GM18907 (cell line): ENCODE data around the gene SIL1.
A peak's percentile ranks its signal among the peaks of the same experiment; 100 is the strongest.
"Not testable (repeated sequence)": the region's sequence is repeated elsewhere in the genome, so short reads cannot be mapped to it uniquely, and the experiment has no call there.

Experiments used
- ATAC-seq: cut with Tn5 transposase; IDR thresholded peaks from one replicate; pipeline ENCODE4 v1.9.1; 2021; ENCODE audit warnings: mild to moderate bottlenecking, moderate library complexity; ENCODE audit not compliant: unreplicated experiment

The SIL1 gene

GRCh38 chr5:139113892-139114291 is 84.3 kb downstream of the SIL1 start:
- ATAC-seq: no peak

GRCh38 chr5:139112362-139112761 is 85.8 kb downstream of the SIL1 start:
- ATAC-seq: not testable (repeated sequence)

- no peak for ATAC-seq
These were observed 87.5 kb downstream of the SIL1 start for GRCh38 chr5:139110526-139111168.

GRCh38 chr5:139108063-139108824 is 89.9 kb downstream of the SIL1 start:
- ATAC-seq: no peak

- no peak for ATAC-seq
These were observed 92.5 kb downstream of the SIL1 start for GRCh38 chr5:139105621-139106071.

DNA sequence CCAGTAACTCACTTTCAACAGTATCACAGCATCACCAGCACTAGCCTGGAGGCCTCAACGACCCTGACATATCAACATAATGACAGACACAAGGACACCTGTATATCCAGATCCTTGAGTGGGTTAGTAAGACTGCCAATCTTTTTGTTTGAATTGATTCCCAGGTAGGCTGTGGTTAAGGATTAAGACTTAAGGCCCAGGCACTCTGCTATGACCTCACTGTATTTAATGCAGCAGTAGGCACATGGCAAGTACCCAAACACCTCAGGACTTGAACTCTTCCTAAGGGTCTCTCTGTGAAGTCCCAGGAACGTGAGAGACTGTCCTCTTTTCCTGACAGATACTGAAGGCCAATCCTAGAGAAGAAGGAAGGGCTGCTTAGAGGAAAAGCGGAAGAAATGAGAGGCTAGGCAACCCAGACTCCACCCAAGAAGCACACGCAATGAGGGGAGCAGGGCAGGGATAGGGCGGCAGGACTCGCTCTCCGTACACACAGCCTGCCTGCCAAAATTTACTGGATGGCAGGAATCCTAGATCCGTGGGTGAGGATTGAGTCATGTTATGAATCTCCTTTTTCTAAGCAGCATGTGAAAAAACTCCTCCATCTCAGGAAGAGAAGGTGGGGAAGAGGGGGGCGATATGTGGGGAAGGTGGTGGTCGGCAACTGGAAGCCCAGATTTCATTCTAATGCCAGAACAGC is 93.4 kb downstream of the SIL1 start:
- ATAC-seq: no peak

DNA sequence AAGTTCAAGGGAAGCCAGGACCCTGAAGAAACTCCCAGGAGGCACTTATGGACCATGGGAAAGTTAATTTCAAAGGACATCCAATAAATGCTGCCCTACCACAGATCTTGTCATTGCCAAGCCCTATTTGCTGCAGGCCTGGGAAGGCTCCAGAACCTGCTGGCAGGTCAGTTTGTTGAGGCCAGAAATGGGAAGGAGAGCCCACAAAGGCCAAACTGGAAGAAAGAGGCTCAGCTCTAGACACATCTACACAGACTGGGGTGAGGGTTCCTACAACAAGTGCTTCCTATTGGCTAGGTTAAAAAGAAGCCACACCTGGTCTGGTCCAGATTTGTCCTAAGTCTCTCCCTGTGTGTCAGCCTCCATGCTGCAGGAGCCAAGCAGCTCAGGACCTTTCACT is 94.4 kb downstream of the SIL1 start:
- no peak for ATAC-seq

DNA sequence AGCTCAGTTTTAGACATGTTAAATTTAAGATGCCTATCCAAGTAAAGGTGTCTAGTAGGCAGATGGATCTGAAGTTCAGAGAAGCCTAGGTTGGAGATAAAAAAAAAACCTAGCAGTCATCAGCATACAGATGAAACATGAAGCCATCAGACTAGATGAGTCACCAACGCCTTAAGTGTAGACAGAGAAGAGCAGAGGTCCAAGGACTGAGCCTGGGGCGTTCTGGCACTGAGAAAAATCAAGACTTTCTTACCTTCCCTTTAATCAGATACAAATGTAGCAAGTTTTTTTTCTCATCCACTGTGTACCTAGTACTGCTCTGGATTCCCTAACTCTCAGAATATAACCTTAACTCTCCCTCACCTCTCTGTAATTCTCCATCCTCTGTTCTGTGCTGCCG is 97.3 kb downstream of the SIL1 start:
- ATAC-seq: no peak

DNA sequence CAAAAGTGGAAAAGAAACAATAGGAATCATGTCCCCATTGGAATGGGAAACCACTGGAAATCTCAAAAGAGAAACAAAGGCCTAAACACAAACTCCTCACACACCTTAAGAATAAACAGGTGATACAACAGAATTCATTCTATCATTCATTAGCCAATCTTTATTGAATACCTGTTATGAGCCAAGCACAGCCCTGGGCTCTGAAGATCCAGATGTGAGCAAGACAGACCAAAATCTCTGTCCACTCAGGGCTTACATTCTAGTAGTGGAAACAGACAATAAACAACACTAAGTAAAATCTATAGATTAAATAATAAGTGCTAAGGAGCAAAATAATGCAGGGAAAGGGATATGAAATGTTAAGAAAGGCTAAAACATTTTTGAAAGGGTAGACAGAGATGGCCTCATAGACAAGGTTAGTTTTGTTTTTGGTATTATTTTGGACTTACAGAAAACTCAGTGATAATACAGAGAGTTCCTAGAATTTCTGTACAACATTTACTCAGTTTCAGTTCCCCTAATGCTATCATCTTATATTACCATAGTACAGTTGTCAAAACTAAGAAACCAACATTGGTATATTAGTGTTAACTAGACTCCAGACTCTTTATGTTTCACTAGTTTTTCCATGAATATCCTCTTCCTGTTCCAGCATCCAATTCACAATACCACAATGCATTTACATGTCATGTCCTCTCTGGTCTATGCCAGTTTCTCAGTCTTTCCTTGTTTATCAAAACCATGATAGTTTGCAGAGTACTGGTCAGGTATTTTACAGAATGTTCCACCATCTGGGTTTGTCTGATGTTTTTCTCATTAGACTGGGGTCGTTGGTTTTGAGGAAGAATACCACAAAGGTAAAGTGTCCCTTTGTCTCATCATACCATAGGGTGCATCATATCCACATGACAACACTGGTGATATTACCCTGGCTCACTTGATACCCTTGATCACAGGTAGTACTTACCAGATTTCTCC is 103.7 kb downstream of the SIL1 start:
- peak; percentile 91 for ATAC-seq

- ATAC-seq: no peak
These were observed 105.3 kb downstream of the SIL1 start for GRCh38 chr5:139092741-139093343.

GRCh38 chr5:139091439-139092156 is 106.6 kb downstream of the SIL1 start:
- ATAC-seq: no peak

DNA sequence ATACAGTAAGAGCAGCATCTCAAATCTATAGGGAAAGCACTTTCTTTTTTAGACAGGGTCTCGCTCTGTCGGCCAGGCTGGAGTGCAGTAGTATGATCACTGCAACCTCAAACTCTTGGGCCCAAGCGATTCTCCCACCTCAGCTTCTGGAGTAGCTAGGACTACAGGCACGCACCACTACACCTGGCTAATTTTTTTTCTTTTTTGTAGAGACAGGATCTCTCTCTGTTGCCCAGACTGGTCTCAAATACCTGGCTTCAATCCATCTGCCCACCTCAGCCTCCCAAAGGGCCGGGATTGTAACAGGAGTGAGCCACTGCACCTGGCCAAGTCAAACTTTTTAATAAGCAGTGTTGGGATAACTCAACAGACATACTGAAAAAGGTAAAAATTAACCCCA is 107.6 kb downstream of the SIL1 start:
- ATAC-seq: no peak

DNA sequence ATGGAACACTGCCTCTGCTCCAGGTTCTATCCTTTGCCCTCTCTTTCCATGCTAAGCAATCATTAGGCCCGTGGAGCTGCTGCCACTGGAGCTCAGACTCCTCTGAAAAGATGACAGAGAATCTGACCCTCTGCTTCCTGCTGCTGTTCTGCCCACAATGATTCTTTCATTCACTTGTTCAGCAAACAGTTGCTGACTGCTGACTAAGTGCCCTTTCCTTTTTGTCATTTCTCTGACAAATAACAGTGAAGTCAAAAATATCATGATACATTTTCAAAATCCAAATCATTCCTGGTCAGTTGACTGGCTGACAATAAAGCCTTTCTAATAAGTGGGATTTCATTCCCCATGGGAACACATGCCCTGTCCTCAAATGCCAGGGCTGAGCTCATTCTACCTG is 110.1 kb downstream of the SIL1 start:
- ATAC-seq: no peak

GRCh38 chr5:139082813-139083498 is 115.2 kb downstream of the SIL1 start:
- ATAC-seq: no peak

GRCh38 chr5:139079991-139080610 is 118.1 kb downstream of the SIL1 start:
- ATAC-seq: no peak

DNA sequence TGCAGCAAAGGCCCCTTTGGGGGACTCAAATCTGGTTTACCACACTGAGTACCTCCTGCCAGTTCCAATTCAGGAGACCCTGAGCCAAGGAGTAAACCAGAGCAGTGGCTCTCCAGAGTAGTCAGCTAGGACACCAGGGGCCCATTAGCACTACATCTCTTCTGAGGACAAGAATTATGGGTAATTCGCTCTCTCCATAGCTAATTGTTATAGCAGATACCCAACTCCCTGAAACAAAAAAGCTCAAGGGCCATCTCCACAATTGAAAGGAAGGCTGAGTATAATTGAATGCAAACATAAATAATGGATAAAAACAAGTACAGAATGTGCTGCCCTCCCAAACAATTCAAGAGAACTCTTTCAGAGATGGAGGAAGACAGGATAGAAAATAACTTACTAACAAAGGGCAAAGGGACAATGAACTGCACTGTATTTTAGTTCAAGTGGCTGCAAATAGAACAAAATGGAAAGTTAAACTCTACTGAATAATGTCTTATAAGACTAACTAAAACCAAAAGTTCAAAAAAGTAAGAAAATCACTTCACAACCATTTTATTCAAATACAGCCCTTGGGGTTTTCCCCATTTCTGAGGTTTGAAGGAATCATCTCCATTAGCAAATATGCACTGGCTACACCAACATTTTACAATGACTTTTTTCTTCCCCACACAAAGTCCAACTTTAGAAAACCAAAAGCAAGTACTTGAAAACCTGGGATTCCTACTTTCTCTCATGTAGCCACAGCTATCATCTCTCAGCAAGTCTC is 118.8 kb downstream of the SIL1 start:
- no peak for ATAC-seq

DNA sequence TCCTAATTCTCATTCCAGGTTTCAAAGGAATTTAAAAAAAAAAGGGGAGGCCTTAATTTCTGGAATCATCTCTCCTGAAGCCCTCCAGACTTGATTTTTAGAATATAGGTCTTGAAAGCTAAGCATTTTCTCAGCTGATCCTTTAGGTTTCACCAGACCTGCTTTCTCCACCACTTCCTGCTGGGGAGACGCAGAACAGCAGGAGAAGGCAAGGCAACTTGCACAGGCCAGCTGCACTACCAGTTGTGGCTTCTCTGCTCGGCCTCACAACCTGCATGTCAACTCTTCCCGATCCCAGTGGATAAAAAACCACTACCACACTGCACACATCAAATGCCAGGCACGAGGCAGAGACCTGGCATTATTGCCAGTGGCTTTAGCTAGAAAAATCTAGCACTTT is 119.8 kb downstream of the SIL1 start:
- ATAC-seq: no peak

GRCh38 chr5:139077899-139078298 is 120.3 kb downstream of the SIL1 start:
- ATAC-seq: no peak
